CD4-positive, alpha-beta T cell treated with Interleukin-21 for 1 hour (primary cell): Measurements from ENCODE around the gene OR6B1.
"Not testable (repeated sequence)": the region's sequence is repeated elsewhere in the genome, so short reads cannot be mapped to it uniquely, and the experiment has no call there.

Experiments used
- DNase-seq: peaks from one replicate; pipeline ENCODE4 v3.0.0-alpha.2; 2020

Gene OR6B1

GRCh38 chr7:144050093-144050492, 50.0 kb downstream of the OR6B1 start:
- DNase-seq, result no peak

GRCh38 chr7:144050884-144051283, 50.8 kb downstream of the OR6B1 start:
- not testable (repeated sequence) for DNase-seq

GRCh38 chr7:144057954-144058353, 57.8 kb downstream of the OR6B1 start:
- no peak for DNase-seq
